HCT116 (cell line): ENCODE data around the gene ZNF853.

Experiments used
- EZH2 ChIP-seq: fragments of 200-600 bp; sonication (generic); IDR thresholded peaks from 2 replicates; pipeline ENCODE4 v1.6.1; 2017; ENCODE audit warnings: antibody characterized with exemption, mixed run types
- POLR2AphosphoS5 ChIP-seq: IDR thresholded peaks from 2 replicates; pipeline ENCODE4 v1.6.1; 2011; ENCODE audit warnings: mild to moderate bottlenecking, low read depth, low read length, moderate library complexity
- SIN3A ChIP-seq: IDR thresholded peaks from 2 replicates; pipeline ENCODE4 v1.6.1; 2012; ENCODE audit warnings: low read depth
- TF ChIP-seq, protein P1 (sequence below), 3 experiments: fragments of 200-600 bp in 1 of 3; sonication (generic) in 1 of 3; IDR thresholded peaks in 2 of 3; conservative IDR thresholded peaks in 1 of 3; 2 replicates each; pipeline ENCODE4 v1.5.1; 2012 to 2017; ENCODE audit warnings: low read depth in 2 of 3, low read length in 2 of 3, antibody characterized with exemption in 1 of 3, borderline replicate concordance in 1 of 3, control low read depth in 1 of 3, mild to moderate bottlenecking in 1 of 3, mixed read lengths in 1 of 3, mixed run types in 1 of 3, moderate library complexity in 1 of 3; ENCODE audit not compliant: insufficient read depth in 1 of 3

DNA sequence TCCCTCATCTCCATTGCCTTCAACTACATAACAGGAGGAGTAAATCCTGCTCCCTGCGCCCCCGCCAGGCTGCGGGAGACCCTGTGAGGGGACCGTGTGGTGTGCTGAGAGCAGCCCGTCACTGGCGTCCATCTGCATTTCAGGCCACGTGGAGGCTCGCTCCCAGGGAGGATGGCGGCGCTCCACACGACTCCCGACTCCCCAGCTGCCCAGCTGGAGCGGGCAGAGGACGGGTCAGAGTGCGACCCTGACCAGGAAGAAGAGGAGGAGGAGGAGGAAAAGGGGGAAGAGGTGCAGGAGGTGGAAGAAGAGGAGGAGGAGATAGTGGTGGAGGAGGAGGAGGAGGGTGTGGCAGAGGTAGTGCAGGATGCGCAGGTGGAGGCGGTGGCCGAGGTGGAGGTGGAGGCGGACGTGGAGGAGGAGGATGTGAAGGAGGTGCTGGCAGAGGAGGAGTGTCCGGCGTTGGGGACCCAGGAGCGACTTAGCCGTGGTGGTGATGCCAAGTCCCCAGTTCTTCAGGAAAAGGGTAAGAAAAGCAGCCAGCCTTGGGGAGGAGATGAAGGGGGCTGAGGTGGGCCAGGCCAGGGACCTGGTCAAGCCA, 26.9 kb downstream of the ZNF853 start:
- TF ChIP-seq, protein P1, sequence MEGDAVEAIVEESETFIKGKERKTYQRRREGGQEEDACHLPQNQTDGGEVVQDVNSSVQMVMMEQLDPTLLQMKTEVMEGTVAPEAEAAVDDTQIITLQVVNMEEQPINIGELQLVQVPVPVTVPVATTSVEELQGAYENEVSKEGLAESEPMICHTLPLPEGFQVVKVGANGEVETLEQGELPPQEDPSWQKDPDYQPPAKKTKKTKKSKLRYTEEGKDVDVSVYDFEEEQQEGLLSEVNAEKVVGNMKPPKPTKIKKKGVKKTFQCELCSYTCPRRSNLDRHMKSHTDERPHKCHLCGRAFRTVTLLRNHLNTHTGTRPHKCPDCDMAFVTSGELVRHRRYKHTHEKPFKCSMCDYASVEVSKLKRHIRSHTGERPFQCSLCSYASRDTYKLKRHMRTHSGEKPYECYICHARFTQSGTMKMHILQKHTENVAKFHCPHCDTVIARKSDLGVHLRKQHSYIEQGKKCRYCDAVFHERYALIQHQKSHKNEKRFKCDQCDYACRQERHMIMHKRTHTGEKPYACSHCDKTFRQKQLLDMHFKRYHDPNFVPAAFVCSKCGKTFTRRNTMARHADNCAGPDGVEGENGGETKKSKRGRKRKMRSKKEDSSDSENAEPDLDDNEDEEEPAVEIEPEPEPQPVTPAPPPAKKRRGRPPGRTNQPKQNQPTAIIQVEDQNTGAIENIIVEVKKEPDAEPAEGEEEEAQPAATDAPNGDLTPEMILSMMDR (IDR thresholded peaks at IDR 0.05 in 2 of 3, conservative IDR thresholded peaks at IDR 0.05 in 1 of 3; ENCODE audit: borderline replicate concordance in 1 of 3, insufficient read depth in 1 of 3, low read depth in 2 of 3, low read length in 2 of 3) = no peak
- no peak for TF ChIP-seq SIN3A
- TF ChIP-seq POLR2AphosphoS5 = no peak
- TF ChIP-seq EZH2 = no peak
